HCT116 (cell line): Measurements from ENCODE around the gene MARVELD3. TPM values are rescaled to one million over a fixed set of nuclear protein-coding genes. Genes with fewer than 3 reads are reported as not detected.

ENCODE experiments used
- ATAC-seq: fragments of 200-7000 bp; cut with Tn5 transposase; 2 replicates; pipeline ENCODE4 v1.9.1; 2020; ENCODE audit warnings: mild to moderate bottlenecking, moderate library complexity
- BruUV-seq: library from RNA; stranded (reverse); fragments of 400-500 nt; replicated peaks from 2 replicates; lab custom pipeline; 2021; lab: Mats Ljungman, UMichigan
- CTCF ChIA-PET: fragments of 300-600 bp; sonication (Branson Sonifier 250); formaldehyde crosslinking; loops from one replicate; lab custom pipeline; 2021; ENCODE audit warnings: antibody characterized with exemption; lab: Charles Lee
- POLR2A ChIA-PET: fragments of 300-600, 350-600 bp; sonication (Branson Sonifier 250); formaldehyde crosslinking; loops from one replicate; lab custom pipeline; 2021; ENCODE audit warnings: antibody characterized with exemption; lab: Charles Lee
- RAD21 ChIA-PET, 2 experiments: fragments of 300-600 bp; sonication (Branson Sonifier 250); formaldehyde crosslinking; loops; one replicate each; lab custom pipeline; 2023; ENCODE audit warnings: low total read pairs in 2 of 2; ENCODE audit not compliant: uncharacterized antibody in 2 of 2, unreplicated experiment in 2 of 2, low non-redundant PET in 1 of 2; lab: Charles Lee
- DNase-seq: peaks from one replicate; pipeline ENCODE4 v3.0.0-alpha.2; 2010; ENCODE audit warnings: low read depth, low spot score
- H2AFZ ChIP-seq: fragments of 200-600 bp; shearing (Covaris generic), sonication (generic); 2 replicates; pipeline ENCODE4 v1.6.1; 2017; ENCODE audit warnings: low read depth, mixed run types, mixed read lengths, antibody characterized with exemption, low read length; ENCODE audit not compliant: poor library complexity, severe bottlenecking
- H3K27ac ChIP-seq: 2 replicates; pipeline ENCODE4 v1.5.1; 2012; ENCODE audit warnings: low read depth, low read length
- H3K27me3 ChIP-seq: fragments of 200-600 bp; sonication (generic); 2 replicates; pipeline ENCODE4 v1.6.1; 2016; ENCODE audit warnings: mixed run types, low read length, mixed read lengths; ENCODE audit not compliant: insufficient read depth
- H3K36me3 ChIP-seq, 2 experiments: fragments of 200-500 bp in 1 of 2; fragments of 200-600 bp in 1 of 2; sonication (Bioruptor generic) in 1 of 2; sonication (generic) in 1 of 2; 2 replicates each; pipeline versions ENCODE4 v1.5.1 to v1.6.1; 2014 to 2016; ENCODE audit warnings: low read length in 2 of 2, inconsistent platforms in 1 of 2, mixed read lengths in 1 of 2, mixed run types in 1 of 2; ENCODE audit not compliant: insufficient read depth in 2 of 2, control insufficient read depth in 1 of 2
- H3K4me1 ChIP-seq, 2 experiments: fragments of 200-600 bp in 1 of 2; sonication (generic) in 1 of 2; 2 replicates each; pipeline versions ENCODE4 v1.5.1 to v1.6.1; 2012 to 2017; ENCODE audit warnings: low read length in 2 of 2, inconsistent platforms in 1 of 2, mild to moderate bottlenecking in 1 of 2, mixed read lengths in 1 of 2, mixed run types in 1 of 2, moderate library complexity in 1 of 2; ENCODE audit not compliant: insufficient read depth in 2 of 2, control insufficient read depth in 1 of 2
- H3K4me2 ChIP-seq: fragments of 200-600 bp; sonication (generic); 2 replicates; pipeline ENCODE4 v1.6.1; 2017; ENCODE audit warnings: mixed run types, low read length, mixed read lengths
- H3K4me3 ChIP-seq, 2 experiments: fragments of 200-600 bp in 1 of 2; sonication (generic) in 1 of 2; replicated peaks in 1 of 2; 2 replicates each; pipeline ENCODE4 v1.5.1; 2011 to 2016; ENCODE audit warnings: low read length in 2 of 2, control low read depth in 1 of 2, low read depth in 1 of 2, mild to moderate bottlenecking in 1 of 2, mixed read lengths in 1 of 2, mixed run types in 1 of 2
- H3K79me2 ChIP-seq: fragments of 200-600 bp; sonication (generic); 2 replicates; pipeline ENCODE4 v1.6.1; 2017; ENCODE audit warnings: mild to moderate bottlenecking, mixed run types, low read length, moderate library complexity, mixed read lengths; ENCODE audit not compliant: insufficient read depth
- H3K9ac ChIP-seq: fragments of 200-600 bp; sonication (generic); 2 replicates; pipeline ENCODE4 v1.6.1; 2016; ENCODE audit warnings: low read length, mixed read lengths
- H3K9me2 ChIP-seq: fragments of 200-600 bp; sonication (generic), shearing (Covaris generic); 2 replicates; pipeline ENCODE4 v1.6.1; 2017; ENCODE audit warnings: mixed run types, mild to moderate bottlenecking, moderate library complexity; ENCODE audit not compliant: insufficient read depth
- H3K9me3 ChIP-seq, 2 experiments: fragments of 200-500 bp in 1 of 2; fragments of 200-600 bp in 1 of 2; sonication (Bioruptor generic) in 1 of 2; sonication (generic) in 1 of 2; 2 replicates each; pipeline ENCODE4 v1.6.1; 2014 to 2017; ENCODE audit warnings: low read length in 2 of 2, mixed read lengths in 2 of 2, inconsistent platforms in 1 of 2, low read depth in 1 of 2, mild to moderate bottlenecking in 1 of 2, mixed run types in 1 of 2, moderate library complexity in 1 of 2; ENCODE audit not compliant: control insufficient read depth in 1 of 2, insufficient read depth in 1 of 2
- H4K20me1 ChIP-seq: fragments of 200-600 bp; sonication (generic), shearing (Covaris generic); 2 replicates; pipeline ENCODE4 v1.6.1; 2017; ENCODE audit warnings: mixed run types, mild to moderate bottlenecking, moderate library complexity; ENCODE audit not compliant: insufficient read depth
- ATF3 ChIP-seq: IDR thresholded peaks from 2 replicates; pipeline ENCODE4 v1.6.1; 2012
- CTCF ChIP-seq, 3 experiments: fragments of 200-600 bp in 1 of 3; sonication (generic) in 1 of 3; IDR thresholded peaks in 2 of 3; conservative IDR thresholded peaks in 1 of 3; 2 replicates each; pipeline ENCODE4 v1.5.1; 2012 to 2017; ENCODE audit warnings: low read depth in 2 of 3, low read length in 2 of 3, antibody characterized with exemption in 1 of 3, borderline replicate concordance in 1 of 3, control low read depth in 1 of 3, mild to moderate bottlenecking in 1 of 3, mixed read lengths in 1 of 3, mixed run types in 1 of 3, moderate library complexity in 1 of 3; ENCODE audit not compliant: insufficient read depth in 1 of 3
- EGR1 ChIP-seq: IDR thresholded peaks from 2 replicates; pipeline ENCODE4 v1.6.1; 2012; ENCODE audit warnings: low read depth
- FOSL1 ChIP-seq: IDR thresholded peaks from 2 replicates; pipeline ENCODE4 v1.6.1; 2012; ENCODE audit warnings: low read depth
- POLR2AphosphoS5 ChIP-seq: IDR thresholded peaks from 2 replicates; pipeline ENCODE4 v1.6.1; 2011; ENCODE audit warnings: mild to moderate bottlenecking, low read depth, low read length, moderate library complexity
- RAD21 ChIP-seq: IDR thresholded peaks from 2 replicates; pipeline ENCODE4 v1.6.1; 2012; ENCODE audit warnings: low read depth, mild to moderate bottlenecking
- REST ChIP-seq: IDR thresholded peaks from 2 replicates; pipeline ENCODE4 v1.6.1; 2012; ENCODE audit warnings: low read depth
- SIN3A ChIP-seq: IDR thresholded peaks from 2 replicates; pipeline ENCODE4 v1.6.1; 2012; ENCODE audit warnings: low read depth
- SRF ChIP-seq: IDR thresholded peaks from 2 replicates; pipeline ENCODE4 v1.6.1; 2012; ENCODE audit warnings: low read depth
- ZBTB33 ChIP-seq: IDR thresholded peaks from 2 replicates; pipeline ENCODE4 v1.6.1; 2011; ENCODE audit warnings: mild to moderate bottlenecking, low read length, moderate library complexity; ENCODE audit not compliant: insufficient replicate concordance; ENCODE audit errors: extremely low read depth
- intact Hi-C: fragments of 100-400 bp; cut with micrococcal nuclease; formaldehyde crosslinking; loops from 2 replicates; pipeline ENCODE4 v1.10.0; 2022
- total RNA-seq: library from RNA; stranded (reverse); gene quantifications from one replicate; pipeline ENCODE4 v1.2.1, GENCODE V29; 2021; ENCODE audit not compliant: unreplicated experiment

The MARVELD3 gene
- total RNA-seq, 1 experiment from 2014 or later = 20.9 TPM

GRCh38 chr16:71666264-71666663 is 40.3 kb downstream of the MARVELD3 start:
- no peaks in the 10 kb centered on the region for H3K27me3 ChIP-seq
- H2AFZ ChIP-seq = no peak overlapping the region
- DNase-seq (no peak), ATAC-seq (no peak)
- no peak overlapping the region for H3K4me3 ChIP-seq
- intact Hi-C loops = no loop called here
- CTCF ChIA-PET = no interaction called here
- no peaks in the 10 kb centered on the region for H3K9me2 ChIP-seq
- no peaks in the 10 kb centered on the region for H3K79me2 ChIP-seq
- POLR2A ChIA-PET = no interaction called here
- RAD21 ChIA-PET = no interaction called here
- H4K20me1 ChIP-seq = no peaks in the 10 kb centered on the region
- H3K9me3 ChIP-seq = no peaks in the 10 kb centered on the region
- H3K4me1 ChIP-seq = no peaks in the 10 kb centered on the region
- H3K4me2 ChIP-seq = no peak overlapping the region
- BruUV-seq = no TSS peak
- H3K36me3 ChIP-seq = peaks cover 10 to 14% of the 10 kb centered on the region in 2 experiments; a peak in 3 of 4 replicates
- H3K27ac ChIP-seq = no peak overlapping the region
- no peak overlapping the region for H3K9ac ChIP-seq
- TF ChIP-seq CTCF (IDR thresholded peaks at IDR 0.05 in 2 of 3, conservative IDR thresholded peaks at IDR 0.05 in 1 of 3; ENCODE audit: borderline replicate concordance in 1 of 3, insufficient read depth in 1 of 3, low read depth in 2 of 3, low read length in 2 of 3) (no peak), FOSL1 (no peak), RAD21 (no peak), SIN3A (no peak), POLR2AphosphoS5 (no peak)
- TF ChIP-seq, all 23 proteins: peak for 0

- Histone ChIP-seq H3K9me3 (no peaks in the 10 kb centered on the region), H2AFZ (no peak overlapping the region), H3K27me3 (no peaks in the 10 kb centered on the region), H3K9me2 (no peaks in the 10 kb centered on the region), H3K36me3 (peaks cover 10 to 17% of the 10 kb centered on the region in 2 experiments; a peak in 3 of 4 replicates), H3K4me2 (no peak overlapping the region), H3K4me3 (no peak overlapping the region), H3K27ac (no peak overlapping the region), H3K4me1 (no peaks in the 10 kb centered on the region), H3K9ac (no peak overlapping the region), H4K20me1 (no peaks in the 10 kb centered on the region), H3K79me2 (no peaks in the 10 kb centered on the region)
- BruUV-seq = no TSS peak
- POLR2A ChIA-PET = no interaction called here
- ATAC-seq = no peak
- CTCF ChIA-PET = no interaction called here
- RAD21 ChIA-PET = no interaction called here
- DNase-seq = no peak
- TF ChIP-seq REST (no peak), SRF (no peak), RAD21 (no peak), EGR1 (no peak), ZBTB33 (no peak), POLR2AphosphoS5 (no peak), SIN3A (no peak), ATF3 (no peak)
- intact Hi-C loops = no loop called here
These were observed 41.1 kb downstream of the MARVELD3 start for GRCh38 chr16:71666928-71667707.
